Muscle of leg (tissue), 11 donors: ENCODE measurements around the gene FAM20A. TPM values are rescaled to one million over a fixed set of nuclear protein-coding genes. Genes with fewer than 3 reads are reported as not detected.
A peak's percentile ranks its signal among the peaks of the same experiment; 100 is the strongest.

ENCODE experiments used
- DNase-seq: peaks from one replicate; pipeline ENCODE4 v3.0.0; 2013
- H3K27ac ChIP-seq: one replicate; pipeline ENCODE4 v1.5.1; 2013; ENCODE audit warnings: mild to moderate bottlenecking, low read length, control low read depth
- H3K27me3 ChIP-seq: one replicate; pipeline ENCODE4 v1.6.1; 2013; ENCODE audit warnings: low read length; ENCODE audit not compliant: control insufficient read depth, insufficient read depth
- H3K36me3 ChIP-seq: one replicate; pipeline ENCODE4 v1.6.1; 2013; ENCODE audit warnings: low read length; ENCODE audit not compliant: control insufficient read depth, insufficient read depth
- H3K4me1 ChIP-seq: one replicate; pipeline ENCODE4 v1.6.1; 2013; ENCODE audit warnings: low read length; ENCODE audit not compliant: control insufficient read depth, insufficient read depth
- H3K4me3 ChIP-seq: one replicate; pipeline ENCODE4 v1.5.1; 2013; ENCODE audit warnings: low read length, control low read depth
- H3K9me3 ChIP-seq: replicated peaks from 2 replicates; pipeline ENCODE4 v1.6.1; 2013; ENCODE audit warnings: low read depth, low read length; ENCODE audit not compliant: control insufficient read depth
- WGBS: methylation state at CpG from one replicate; pipeline ENCODE4 v1.1.5; 2013; ENCODE audit warnings: missing lambda C conversion rate; ENCODE audit not compliant: insufficient coverage; 5-methylcytosine and 5-hydroxymethylcytosine counted together
- polyA plus RNA-seq, 8 donors: library from polyadenylated mRNA; unstranded; fragments of 120-200 nt; gene quantifications; one replicate each; pipeline versions ENCODE4 v1.2.1 to v1.2.3, GENCODE V29; 2013; ENCODE audit warnings: inconsistent platforms in 1 of 8, low replicate concordance in 1 of 8; ENCODE audit not compliant: insufficient read length in 8 of 8, insufficient read depth in 1 of 8
- total RNA-seq: library from RNA; stranded (reverse); fragments of 120-200 nt; gene quantifications from one replicate; pipeline ENCODE4 v1.2.4, GENCODE V29; 2013

The FAM20A gene
- total and polyA plus RNA-seq, 9 donors, result 4.4 to 12.7 (median 8.2) TPM

GRCh38 chr17:68559316-68559715 lies 41.9 kb downstream of the FAM20A start:
- peaks cover 2% of the 10 kb centered on the region for H3K27me3 ChIP-seq
- H3K4me1 ChIP-seq, result no peaks in the 10 kb centered on the region
- peak overlapping the region; percentile 47 for H3K27ac ChIP-seq
- DNase-seq, result peak; percentile 75
- H3K36me3 ChIP-seq, result peaks cover 6% of the 10 kb centered on the region
- no peaks in the 10 kb centered on the region for H3K9me3 ChIP-seq
- H3K4me3 ChIP-seq, result no peak overlapping the region
- no CpG with 5 or more reads among the region's 1 CpG for WGBS

GRCh38 chr17:68556551-68556950 lies 44.6 kb downstream of the FAM20A start:
- Histone ChIP-seq H3K4me3 (no peak overlapping the region), H3K9me3 (no peaks in the 10 kb centered on the region), H3K27ac (no peak overlapping the region), H3K4me1 (no peaks in the 10 kb centered on the region), H3K36me3 (peaks cover 9% of the 10 kb centered on the region), H3K27me3 (no peaks in the 10 kb centered on the region)
- DNase-seq, result no peak
- 77% methylated on average over 3 of the region's 4 CpGs for WGBS

GRCh38 chr17:68544111-68544915 lies 56.9 kb downstream of the FAM20A start:
- no peaks in the 10 kb centered on the region for H3K4me1 ChIP-seq
- H3K4me3 ChIP-seq, result no peak overlapping the region
- no peak for DNase-seq
- H3K27me3 ChIP-seq, result no peaks in the 10 kb centered on the region
- H3K27ac ChIP-seq, result no peak overlapping the region
- 31% methylated on average over 7 of the region's 12 CpGs for WGBS
- peaks cover 32% of the 10 kb centered on the region for H3K36me3 ChIP-seq
- no peaks in the 10 kb centered on the region for H3K9me3 ChIP-seq

- Histone ChIP-seq H3K9me3 (no peaks in the 10 kb centered on the region), H3K27ac (no peak overlapping the region), H3K4me1 (no peaks in the 10 kb centered on the region), H3K4me3 (no peak overlapping the region), H3K27me3 (no peaks in the 10 kb centered on the region), H3K36me3 (peaks cover 36% of the 10 kb centered on the region)
- 100% methylated on average over 2 of the region's 13 CpGs for WGBS
- DNase-seq, result no peak
Measured at GRCh38 chr17:68542698-68543463, 58.3 kb downstream of the FAM20A start.

GRCh38 chr17:68541816-68542215 lies 59.4 kb downstream of the FAM20A start:
- Histone ChIP-seq H3K4me1 (peaks cover 3% of the 10 kb centered on the region), H3K9me3 (no peaks in the 10 kb centered on the region), H3K27ac (no peak overlapping the region), H3K27me3 (no peaks in the 10 kb centered on the region), H3K4me3 (no peak overlapping the region), H3K36me3 (peaks cover 46% of the 10 kb centered on the region)
- 84% methylated on average over 4 of the region's 6 CpGs for WGBS
- no peak for DNase-seq

- no peaks in the 10 kb centered on the region for H3K27me3 ChIP-seq
- no peak overlapping the region for H3K27ac ChIP-seq
- no peaks in the 10 kb centered on the region for H3K9me3 ChIP-seq
- no peak overlapping the region for H3K4me3 ChIP-seq
- WGBS, result 91% methylated on average over 4 of the region's 8 CpGs
- no peak for DNase-seq
- H3K36me3 ChIP-seq, result peaks cover 49% of the 10 kb centered on the region
- H3K4me1 ChIP-seq, result peaks cover 3% of the 10 kb centered on the region
Measured at GRCh38 chr17:68540981-68541380, 60.2 kb downstream of the FAM20A start.

- no peaks in the 10 kb centered on the region for H3K27me3 ChIP-seq
- no peak overlapping the region for H3K27ac ChIP-seq
- H3K9me3 ChIP-seq, result no peaks in the 10 kb centered on the region
- no peak overlapping the region for H3K4me3 ChIP-seq
- H3K36me3 ChIP-seq, result peaks cover 57% of the 10 kb centered on the region
- 46% methylated on average over 14 of the region's 20 CpGs for WGBS
- H3K4me1 ChIP-seq, result peaks cover 3% of the 10 kb centered on the region
- peak; percentile 64 for DNase-seq
Measured at GRCh38 chr17:68539548-68540467, 61.4 kb downstream of the FAM20A start.

GRCh38 chr17:68535922-68536321 lies 65.2 kb downstream of the FAM20A start:
- Histone ChIP-seq H3K27ac (no peak overlapping the region), H3K4me3 (no peak overlapping the region), H3K36me3 (peaks cover 46% of the 10 kb centered on the region), H3K27me3 (no peaks in the 10 kb centered on the region), H3K9me3 (no peaks in the 10 kb centered on the region), H3K4me1 (peaks cover 6% of the 10 kb centered on the region)
- 95% methylated on average over 2 of the region's 3 CpGs for WGBS
- no peak for DNase-seq

- Histone ChIP-seq H3K9me3 (no peaks in the 10 kb centered on the region), H3K36me3 (peaks cover 43% of the 10 kb centered on the region), H3K4me1 (peaks cover 6% of the 10 kb centered on the region), H3K27me3 (no peaks in the 10 kb centered on the region), H3K4me3 (no peak overlapping the region), H3K27ac (no peak overlapping the region)
- no peak for DNase-seq
- WGBS, result no CpG with 5 or more reads among the region's 6 CpGs
Measured at GRCh38 chr17:68534695-68535088, 66.5 kb downstream of the FAM20A start.
